H9 (cell line): ENCODE measurements around the gene C15orf40. TPM values are rescaled to one million over a fixed set of nuclear protein-coding genes. Genes with fewer than 3 reads are reported as not detected.

ENCODE experiments used
- DNase-seq: peaks from one replicate; pipeline ENCODE4 v3.0.0-alpha.2; 2017
- H2AFZ ChIP-seq: one replicate; pipeline ENCODE4 v1.6.1; 2013; ENCODE audit warnings: mild to moderate bottlenecking, low read length, control low read depth, moderate library complexity
- H2AK5ac ChIP-seq: 2 replicates; pipeline ENCODE4 v1.6.1; 2013; ENCODE audit warnings: low read length, control low read depth, mixed read lengths; ENCODE audit not compliant: insufficient read length
- H2BK120ac ChIP-seq: one replicate; pipeline ENCODE4 v1.6.1; 2013; ENCODE audit warnings: low read depth, mild to moderate bottlenecking, low read length, control low read depth, inconsistent platforms; ENCODE audit not compliant: poor library complexity, severe bottlenecking
- H2BK12ac ChIP-seq: 2 replicates; pipeline ENCODE4 v1.6.1; 2013; ENCODE audit warnings: low read length, control low read depth, mixed read lengths, low read depth; ENCODE audit not compliant: insufficient read length
- H2BK15ac ChIP-seq: 2 replicates; pipeline ENCODE4 v1.6.1; 2013; ENCODE audit warnings: low read depth, low read length, control low read depth
- H2BK20ac ChIP-seq: one replicate; pipeline ENCODE4 v1.6.1; 2013; ENCODE audit warnings: low read depth, mild to moderate bottlenecking, low read length, control low read depth, inconsistent platforms; ENCODE audit not compliant: poor library complexity, severe bottlenecking
- H2BK5ac ChIP-seq: 2 replicates; pipeline ENCODE4 v1.6.1; 2013; ENCODE audit warnings: low read length, control low read depth, mixed read lengths; ENCODE audit not compliant: insufficient read length
- H3K14ac ChIP-seq: 2 replicates; pipeline ENCODE4 v1.6.1; 2013; ENCODE audit warnings: low read length, control low read depth; ENCODE audit not compliant: insufficient read depth
- H3K18ac ChIP-seq: 2 replicates; pipeline ENCODE4 v1.6.1; 2013; ENCODE audit warnings: low read depth, mild to moderate bottlenecking, mixed read lengths, low read length, control low read depth; ENCODE audit not compliant: insufficient read length
- H3K23ac ChIP-seq: 2 replicates; pipeline ENCODE4 v1.6.1; 2013; ENCODE audit warnings: low read length, control low read depth, mixed read lengths, low read depth; ENCODE audit not compliant: insufficient read length
- H3K23me2 ChIP-seq: 2 replicates; pipeline ENCODE4 v1.6.1; 2013; ENCODE audit warnings: low read depth, mild to moderate bottlenecking, mixed read lengths, low read length, control low read depth; ENCODE audit not compliant: insufficient read length, poor library complexity, severe bottlenecking
- H3K27ac ChIP-seq: 2 replicates; pipeline ENCODE4 v1.5.1; 2013; ENCODE audit warnings: low read length, control low read depth, mixed read lengths, low read depth; ENCODE audit not compliant: insufficient read length
- H3K27me3 ChIP-seq: 2 replicates; pipeline ENCODE4 v1.6.1; 2013; ENCODE audit warnings: low read length, control low read depth, inconsistent platforms; ENCODE audit not compliant: insufficient read depth
- H3K4ac ChIP-seq: 2 replicates; pipeline ENCODE4 v1.6.1; 2013; ENCODE audit warnings: low read depth, mild to moderate bottlenecking, control low read depth, inconsistent platforms, low read length, moderate library complexity
- H3K4me1 ChIP-seq: 2 replicates; pipeline ENCODE4 v1.6.1; 2013; ENCODE audit warnings: low read length, control low read depth, inconsistent platforms; ENCODE audit not compliant: insufficient read depth
- H3K4me2 ChIP-seq: 2 replicates; pipeline ENCODE4 v1.6.1; 2013; ENCODE audit warnings: low read length, control low read depth, mixed read lengths; ENCODE audit not compliant: insufficient read length, insufficient read depth
- H3K56ac ChIP-seq: 2 replicates; pipeline ENCODE4 v1.6.1; 2013; ENCODE audit warnings: low read depth, mild to moderate bottlenecking, mixed read lengths, low read length, control low read depth; ENCODE audit not compliant: insufficient read length
- H3K79me1 ChIP-seq: 2 replicates; pipeline ENCODE4 v1.6.1; 2013; ENCODE audit warnings: low read depth, mild to moderate bottlenecking, moderate library complexity, low read length, control low read depth, inconsistent platforms; ENCODE audit not compliant: insufficient read depth, poor library complexity, severe bottlenecking
- H3K79me2 ChIP-seq: 2 replicates; pipeline ENCODE4 v1.6.1; 2013; ENCODE audit warnings: low read length, control low read depth, inconsistent platforms; ENCODE audit not compliant: insufficient read depth
- H3K9ac ChIP-seq: 2 replicates; pipeline ENCODE4 v1.6.1; 2013; ENCODE audit warnings: low read length, control low read depth, mixed read lengths; ENCODE audit not compliant: insufficient read length; ENCODE audit errors: extremely low read depth
- H3K9me3 ChIP-seq: one replicate; pipeline ENCODE4 v1.6.1; 2013; ENCODE audit warnings: low read depth, low read length, inconsistent platforms; ENCODE audit not compliant: control insufficient read depth
- H3T11ph ChIP-seq: one replicate; pipeline ENCODE4 v1.6.1; 2013; ENCODE audit warnings: mild to moderate bottlenecking, low read length, control low read depth, inconsistent platforms
- H4K20me1 ChIP-seq: one replicate; pipeline ENCODE4 v1.6.1; 2013; ENCODE audit not compliant: control insufficient read depth, insufficient read length, insufficient read depth
- H4K5ac ChIP-seq: 2 replicates; pipeline ENCODE4 v1.6.1; 2013; ENCODE audit warnings: low read depth, mild to moderate bottlenecking, mixed read lengths, low read length, control low read depth; ENCODE audit not compliant: insufficient read length
- H4K8ac ChIP-seq: replicated peaks from 2 replicates; pipeline ENCODE4 v1.6.1; 2013; ENCODE audit warnings: low read length, control low read depth, mixed read lengths, low read depth; ENCODE audit not compliant: insufficient read length
- H4K91ac ChIP-seq: 2 replicates; pipeline ENCODE4 v1.6.1; 2013; ENCODE audit warnings: low read depth, mild to moderate bottlenecking, moderate library complexity, mixed read lengths, low read length, control low read depth; ENCODE audit not compliant: insufficient read length
- H3K27ac Mint-ChIP-seq, 3 experiments: 2 replicates in 2 of 3; 3 replicates in 1 of 3; pipeline ENCODE4 v1.8.0; 2020 to 2021; ENCODE audit warnings: mixed read lengths in 3 of 3, mild to moderate bottlenecking in 1 of 3, moderate library complexity in 1 of 3
- H3K27me3 Mint-ChIP-seq: 2 replicates; pipeline ENCODE4 v1.8.0; 2021; ENCODE audit warnings: low read depth, mild to moderate bottlenecking, moderate library complexity, mixed read lengths
- H3K36me3 Mint-ChIP-seq, 3 experiments: 2 replicates in 2 of 3; 3 replicates in 1 of 3; pipeline ENCODE4 v1.8.0; 2020 to 2021; ENCODE audit warnings: low read depth in 3 of 3, mixed read lengths in 3 of 3; ENCODE audit not compliant: insufficient read depth in 1 of 3
- H3K4me1 Mint-ChIP-seq, 2 experiments: 2 replicates each; pipeline ENCODE4 v1.8.0; 2020; ENCODE audit warnings: mixed read lengths in 2 of 2
- H3K4me3 Mint-ChIP-seq, 2 experiments: 2 replicates in 1 of 2; 3 replicates in 1 of 2; pipeline ENCODE4 v1.8.0; 2020 to 2021; ENCODE audit warnings: mild to moderate bottlenecking in 2 of 2, mixed read lengths in 2 of 2, moderate library complexity in 1 of 2
- H3K9me3 Mint-ChIP-seq, 2 experiments: 2 replicates in 1 of 2; 3 replicates in 1 of 2; pipeline ENCODE4 v1.8.0; 2020; ENCODE audit warnings: mild to moderate bottlenecking in 2 of 2, mixed read lengths in 2 of 2, moderate library complexity in 1 of 2
- CTCF ChIP-seq: fragments of 200-600 bp; sonication (generic); conservative IDR thresholded peaks from 3 replicates; pipeline ENCODE4 v1.8.0; 2021; ENCODE audit warnings: antibody characterized with exemption, mild to moderate bottlenecking
- WGBS: extraction: QIAGEN DNeasy Blood & Tissue Kit; methylation state at CpG from one replicate; pipeline ENCODE4 v1.1.7; 2013; ENCODE audit warnings: missing lambda C conversion rate, low lambda C conversion rate, mixed read lengths; ENCODE audit not compliant: insufficient read length; ENCODE audit errors: extremely low coverage; 5-methylcytosine and 5-hydroxymethylcytosine counted together
- total RNA-seq: library from RNA; stranded (reverse); gene quantifications from 2 replicates; pipeline ENCODE4 v1.2.1, GENCODE V29; 2021

The C15orf40 gene
- total RNA-seq, 1 experiment from 2014 or later: 11.5 TPM

DNA sequence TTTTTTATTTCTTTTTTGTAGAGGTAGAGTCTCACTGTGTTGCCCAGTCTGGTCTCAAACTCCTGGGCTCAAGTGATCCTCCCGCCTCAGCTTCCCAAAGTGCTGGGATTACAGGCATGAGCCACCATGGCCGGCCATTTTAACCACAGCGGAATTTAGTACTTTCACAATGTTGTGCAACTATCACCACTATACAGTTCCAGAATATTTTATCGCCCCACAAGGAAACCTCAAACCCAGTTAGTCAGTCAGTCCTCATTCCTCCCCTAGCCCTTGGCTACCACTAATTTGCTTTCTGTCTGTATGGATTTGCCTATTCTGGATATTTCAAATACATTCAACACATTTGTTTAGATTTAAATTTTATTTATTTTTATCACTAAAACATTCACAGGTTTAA is 43.4 kb downstream of the C15orf40 start:
- no peaks in the 10 kb centered on the region for H3K79me1 ChIP-seq
- H2BK5ac ChIP-seq: no peak overlapping the region
- no peak overlapping the region for H3T11ph ChIP-seq
- no peaks in the 10 kb centered on the region for H3K4me1 ChIP-seq
- no peak overlapping the region for H2BK15ac ChIP-seq
- H3K18ac ChIP-seq: no peak overlapping the region
- peaks cover 11% of the 10 kb centered on the region in 2 experiments for H3K4me1 Mint-ChIP-seq
- no CpG with 5 or more reads among the region's 4 CpGs for WGBS
- H3K23ac ChIP-seq: no peak overlapping the region
- no peak for DNase-seq
- no peak overlapping the region for H2AFZ ChIP-seq
- H3K4me3 Mint-ChIP-seq: no peak overlapping the region
- H2BK12ac ChIP-seq: no peak overlapping the region
- no peaks in the 10 kb centered on the region for H3K36me3 Mint-ChIP-seq
- no peaks in the 10 kb centered on the region for H3K23me2 ChIP-seq
- no peaks in the 10 kb centered on the region for H3K27me3 ChIP-seq
- H3K9me3 Mint-ChIP-seq: no peaks in the 10 kb centered on the region
- H4K8ac ChIP-seq: no peak overlapping the region
- H3K9ac ChIP-seq: no peak overlapping the region
- H4K20me1 ChIP-seq: no peaks in the 10 kb centered on the region
- H3K4ac ChIP-seq: no peak overlapping the region
- no peak overlapping the region for H2BK120ac ChIP-seq
- no peak overlapping the region for H2BK20ac ChIP-seq
- H3K14ac ChIP-seq: no peak overlapping the region
- no peak overlapping the region for H4K91ac ChIP-seq
- H3K27me3 Mint-ChIP-seq: peaks cover 2% of the 10 kb centered on the region; the same call in 1 of the 2 replicates
- no peaks in the 10 kb centered on the region for H3K79me2 ChIP-seq
- no peak overlapping the region for H3K56ac ChIP-seq
- H3K27ac Mint-ChIP-seq: no peak overlapping the region
- TF ChIP-seq CTCF: no peak
- H3K27ac ChIP-seq: no peak overlapping the region
- no peak overlapping the region for H2AK5ac ChIP-seq
- H4K5ac ChIP-seq: no peak overlapping the region
- H3K4me2 ChIP-seq: no peak overlapping the region
- H3K9me3 ChIP-seq: no peaks in the 10 kb centered on the region
